Stimulated activated CD8-positive, alpha-beta memory T cell treated with anti-CD3 and anti-CD28 coated beads, Interleukin-2, amount 100 ng/mL, for 1 hour (primary cell): ENCODE data around the gene AKR1C8.
"Not testable (repeated sequence)": the region's sequence is repeated elsewhere in the genome, so short reads cannot be mapped to it uniquely, and the experiment has no call there.

Source experiments
- DNase-seq, 2 donors: peaks; one replicate each; pipeline ENCODE4 v3.0.0-alpha.2; 2020; ENCODE audit warnings: low read depth in 2 of 2

The AKR1C8 gene

GRCh38 chr10:5168897-5169420 lies 16.0 kb downstream of the AKR1C8 start:
- no peak for DNase-seq

- DNase-seq: no peak
These were observed 19.2 kb downstream of the AKR1C8 start for GRCh38 chr10:5165738-5166137.

- DNase-seq: no peak
These were observed 21.5 kb downstream of the AKR1C8 start for GRCh38 chr10:5163487-5163886.

- DNase-seq: no peak
These were observed 25.8 kb downstream of the AKR1C8 start for GRCh38 chr10:5159126-5159525.

- no peak for DNase-seq
These were observed 27.4 kb downstream of the AKR1C8 start for GRCh38 chr10:5157501-5157900.

- no peak for DNase-seq
These were observed 29.0 kb downstream of the AKR1C8 start for GRCh38 chr10:5155951-5156350.

- no peak for DNase-seq
These were observed 33.9 kb downstream of the AKR1C8 start for GRCh38 chr10:5151076-5151475.

- DNase-seq: no peak
These were observed 36.3 kb downstream of the AKR1C8 start for GRCh38 chr10:5148678-5149032.

GRCh38 chr10:5147981-5148677 lies 36.8 kb downstream of the AKR1C8 start:
- no peak for DNase-seq

GRCh38 chr10:5147255-5147980 lies 37.5 kb downstream of the AKR1C8 start:
- DNase-seq: no peak

GRCh38 chr10:5146920-5147254 lies 38.1 kb downstream of the AKR1C8 start:
- DNase-seq: no peak

GRCh38 chr10:5143137-5143536 lies 41.8 kb downstream of the AKR1C8 start:
- no peak for DNase-seq

GRCh38 chr10:5142199-5142598 lies 42.8 kb downstream of the AKR1C8 start:
- DNase-seq: no peak

GRCh38 chr10:5137699-5138098 lies 47.3 kb downstream of the AKR1C8 start:
- DNase-seq: not testable (repeated sequence)

- DNase-seq: no peak
These were observed 48.4 kb downstream of the AKR1C8 start for GRCh38 chr10:5136468-5137087.

- DNase-seq: no peak
These were observed 49.4 kb downstream of the AKR1C8 start for GRCh38 chr10:5135581-5135980.

GRCh38 chr10:5125315-5126044 lies 59.5 kb downstream of the AKR1C8 start:
- DNase-seq: no peak

- no peak for DNase-seq
These were observed 61.1 kb downstream of the AKR1C8 start for GRCh38 chr10:5123886-5124285.

GRCh38 chr10:5119997-5120396 lies 65.0 kb downstream of the AKR1C8 start:
- DNase-seq: not testable (repeated sequence)

GRCh38 chr10:5117026-5117425 lies 67.9 kb downstream of the AKR1C8 start:
- DNase-seq: no peak

GRCh38 chr10:5116621-5117020 lies 68.3 kb downstream of the AKR1C8 start:
- DNase-seq: no peak

- not testable (repeated sequence) for DNase-seq
These were observed 75.1 kb downstream of the AKR1C8 start for GRCh38 chr10:5109861-5110260.
